ENCODE data around the gene TNRC18.

Gene TNRC18

DNA sequence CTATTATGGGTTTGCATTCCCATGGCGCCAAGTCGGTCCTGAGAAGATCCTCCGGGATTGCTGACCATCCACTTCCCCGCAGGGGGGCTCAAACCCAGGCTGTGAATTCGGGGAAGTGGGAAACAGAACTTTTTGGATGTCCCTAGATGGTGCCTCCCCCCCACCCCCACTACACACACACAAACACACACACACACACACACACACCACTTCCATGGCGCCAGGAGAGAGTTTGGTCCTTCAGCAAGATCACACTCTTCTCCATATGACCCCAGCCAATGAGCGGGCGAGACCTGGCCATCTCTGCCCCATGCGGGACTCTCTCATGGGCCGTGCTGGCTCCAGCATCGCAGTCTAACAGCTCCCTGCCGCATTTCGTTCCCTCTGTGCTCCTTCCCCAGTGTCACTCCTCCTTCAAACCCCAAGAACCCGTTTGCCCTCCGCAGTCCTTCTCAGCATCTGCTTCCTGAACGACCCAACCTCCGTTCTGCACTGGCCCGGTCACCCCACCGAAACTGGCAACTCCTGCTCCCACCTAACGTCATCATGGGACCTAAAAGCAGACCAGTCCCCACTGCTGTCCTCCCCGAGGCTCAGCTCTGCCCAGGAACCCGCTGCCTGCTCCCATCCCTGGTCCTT, 32.1 kb upstream of the TNRC18 start:
- TF ChIP-seq, protein P1, sequence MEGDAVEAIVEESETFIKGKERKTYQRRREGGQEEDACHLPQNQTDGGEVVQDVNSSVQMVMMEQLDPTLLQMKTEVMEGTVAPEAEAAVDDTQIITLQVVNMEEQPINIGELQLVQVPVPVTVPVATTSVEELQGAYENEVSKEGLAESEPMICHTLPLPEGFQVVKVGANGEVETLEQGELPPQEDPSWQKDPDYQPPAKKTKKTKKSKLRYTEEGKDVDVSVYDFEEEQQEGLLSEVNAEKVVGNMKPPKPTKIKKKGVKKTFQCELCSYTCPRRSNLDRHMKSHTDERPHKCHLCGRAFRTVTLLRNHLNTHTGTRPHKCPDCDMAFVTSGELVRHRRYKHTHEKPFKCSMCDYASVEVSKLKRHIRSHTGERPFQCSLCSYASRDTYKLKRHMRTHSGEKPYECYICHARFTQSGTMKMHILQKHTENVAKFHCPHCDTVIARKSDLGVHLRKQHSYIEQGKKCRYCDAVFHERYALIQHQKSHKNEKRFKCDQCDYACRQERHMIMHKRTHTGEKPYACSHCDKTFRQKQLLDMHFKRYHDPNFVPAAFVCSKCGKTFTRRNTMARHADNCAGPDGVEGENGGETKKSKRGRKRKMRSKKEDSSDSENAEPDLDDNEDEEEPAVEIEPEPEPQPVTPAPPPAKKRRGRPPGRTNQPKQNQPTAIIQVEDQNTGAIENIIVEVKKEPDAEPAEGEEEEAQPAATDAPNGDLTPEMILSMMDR (IDR thresholded peaks at IDR 0.05; ENCODE audit: low read depth, low read length): no peak
- DNase-seq (ENCODE audit: extremely low read depth, low read depth): no peak

DNA sequence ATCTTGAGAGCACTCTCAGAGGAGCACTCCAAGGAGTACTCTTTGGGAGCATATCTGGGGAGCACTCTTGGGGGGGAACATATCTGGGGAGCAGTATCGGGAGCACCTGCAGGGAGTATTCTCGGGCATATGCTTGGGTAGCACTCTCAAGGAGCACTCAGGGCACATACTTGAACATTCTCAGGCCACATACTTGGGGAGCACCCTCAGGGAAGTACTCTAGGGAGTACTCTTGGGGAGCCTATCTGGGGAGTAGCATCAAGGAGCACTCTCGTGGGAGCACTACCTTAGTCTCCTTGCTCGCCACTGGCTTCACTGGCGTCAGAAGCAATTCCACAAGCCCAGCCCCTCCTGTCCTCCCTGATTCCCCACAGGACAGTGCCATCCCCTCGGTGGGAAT, 31.5 kb upstream of the TNRC18 start:
- DNase-seq (ENCODE audit: extremely low read depth, low read depth): no peak
- TF ChIP-seq, protein P1 (IDR thresholded peaks at IDR 0.05; ENCODE audit: low read depth, low read length): no peak

- TF ChIP-seq, protein P1 (IDR thresholded peaks at IDR 0.05; ENCODE audit: low read depth, low read length): no peak
- DNase-seq (ENCODE audit: extremely low read depth, low read depth): no peak
These were observed 30.9 kb upstream of the TNRC18 start for GRCh38 chr7:5454485-5454884.

DNA sequence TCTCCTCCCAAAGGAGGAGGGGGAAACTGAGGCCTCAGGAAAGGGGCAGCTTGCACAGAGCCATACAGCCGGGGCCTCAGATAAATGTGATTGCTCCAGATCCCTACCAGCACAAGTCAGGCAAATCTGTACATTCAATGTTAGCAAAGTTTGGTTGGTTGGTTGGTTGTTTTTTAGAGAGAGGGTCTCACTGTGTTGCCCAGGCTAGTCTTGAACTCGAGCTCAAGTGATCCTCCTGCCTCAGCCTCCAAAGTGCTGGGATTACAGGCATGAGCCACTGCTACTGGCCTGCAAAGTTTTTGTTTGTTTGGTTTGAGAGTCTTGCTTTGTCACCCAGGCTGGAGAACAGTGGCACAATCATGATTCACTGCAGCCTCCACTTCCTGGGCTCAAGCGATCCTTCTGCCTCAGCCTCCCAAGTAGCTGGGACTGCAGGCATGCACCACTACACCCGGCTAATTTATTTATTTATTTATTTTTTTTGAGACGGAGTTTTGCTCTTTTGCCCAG, 30.0 kb upstream of the TNRC18 start:
- DNase-seq (ENCODE audit: extremely low read depth, low read depth): no peak
- TF ChIP-seq, protein P1 (IDR thresholded peaks at IDR 0.05; ENCODE audit: low read depth, low read length): no peak

DNA sequence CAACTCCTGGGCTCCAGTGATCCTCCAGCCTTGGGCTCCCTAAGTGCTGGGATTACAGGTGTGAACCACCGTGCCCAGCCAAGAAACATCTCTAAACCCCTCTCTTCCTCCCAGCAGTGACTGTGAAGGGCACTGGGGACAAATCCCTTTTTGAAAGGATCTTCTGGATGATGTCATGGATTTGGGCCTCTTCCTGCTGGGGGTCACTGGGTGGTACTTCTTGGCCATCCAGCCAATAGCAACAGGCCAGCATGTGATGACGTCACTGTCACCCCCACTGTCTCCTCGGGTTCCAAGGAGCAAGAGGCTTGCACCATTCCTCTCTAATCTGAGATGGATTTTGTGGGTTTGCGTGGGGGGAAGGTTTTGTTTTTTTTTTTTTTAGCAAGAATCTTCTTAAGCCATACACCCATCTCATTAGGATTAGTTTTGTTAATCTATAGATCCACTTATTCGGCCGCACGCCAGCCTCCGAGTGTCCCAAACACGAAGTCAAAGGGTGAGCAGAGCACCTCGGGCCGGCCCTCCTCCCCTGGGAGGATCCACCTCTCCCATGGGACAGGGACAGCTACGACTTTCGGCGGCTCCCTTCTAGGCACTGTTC, 29.4 kb upstream of the TNRC18 start:
- DNase-seq (ENCODE audit: extremely low read depth, low read depth): peak; percentile 30
- TF ChIP-seq, protein P1 (IDR thresholded peaks at IDR 0.05; ENCODE audit: low read depth, low read length): no peak

GRCh38 chr7:5452470-5452899, 28.9 kb upstream of the TNRC18 start:
- TF ChIP-seq, protein P1 (IDR thresholded peaks at IDR 0.05; ENCODE audit: low read depth, low read length): no peak

GRCh38 chr7:5451391-5451790, 27.8 kb upstream of the TNRC18 start:
- TF ChIP-seq, protein P1 (IDR thresholded peaks at IDR 0.05; ENCODE audit: low read depth, low read length): no peak
- no peak for DNase-seq (ENCODE audit: extremely low read depth, low read depth)

More at GRCh38 chr7:5452470-5452899, 28.9 kb upstream of the TNRC18 start:
- DNase-seq (ENCODE audit: extremely low read depth, low read depth): no peak

All from AG09319 (cell line).